A673 (cell line): ENCODE results near the gene PKNOX2.

ENCODE experiments used
- EZH2 ChIP-seq: fragments of 200-600 bp; sonication (generic); IDR thresholded peaks from 2 replicates; pipeline ENCODE4 v1.6.1; 2017; ENCODE audit warnings: borderline replicate concordance, low read depth, mild to moderate bottlenecking, mixed read lengths, antibody characterized with exemption, low read length; ENCODE audit not compliant: poor library complexity, severe bottlenecking
- TF ChIP-seq, protein P1 (sequence below): fragments of 300-800, 200-600 bp; sonication (generic); conservative IDR thresholded peaks from 2 replicates; pipeline ENCODE4 v1.5.1; 2017; ENCODE audit warnings: low read depth, mild to moderate bottlenecking, antibody characterized with exemption, low read length, moderate library complexity, mixed read lengths

DNA sequence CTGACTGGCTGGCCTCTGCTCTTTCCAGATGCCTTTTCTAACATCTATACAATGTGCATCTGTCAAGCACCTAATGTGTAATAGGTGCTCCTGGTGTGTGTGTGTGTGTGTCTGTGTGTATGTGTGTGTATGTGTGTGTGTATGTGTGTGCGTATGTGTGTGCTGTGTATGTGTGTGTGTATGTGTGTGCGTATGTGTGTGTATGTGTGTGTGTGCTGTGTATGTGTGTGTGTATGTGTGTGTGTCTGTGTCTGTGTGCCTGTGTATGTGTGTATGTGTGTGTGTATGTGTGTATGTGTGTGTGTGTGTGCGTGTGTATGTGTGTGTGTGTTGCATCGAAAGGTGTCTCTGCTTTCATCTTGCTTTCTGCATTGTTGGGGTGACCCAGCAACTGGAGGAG is 57.9 kb downstream of the PKNOX2 start:
- TF ChIP-seq EZH2: no peak
- TF ChIP-seq, protein P1, sequence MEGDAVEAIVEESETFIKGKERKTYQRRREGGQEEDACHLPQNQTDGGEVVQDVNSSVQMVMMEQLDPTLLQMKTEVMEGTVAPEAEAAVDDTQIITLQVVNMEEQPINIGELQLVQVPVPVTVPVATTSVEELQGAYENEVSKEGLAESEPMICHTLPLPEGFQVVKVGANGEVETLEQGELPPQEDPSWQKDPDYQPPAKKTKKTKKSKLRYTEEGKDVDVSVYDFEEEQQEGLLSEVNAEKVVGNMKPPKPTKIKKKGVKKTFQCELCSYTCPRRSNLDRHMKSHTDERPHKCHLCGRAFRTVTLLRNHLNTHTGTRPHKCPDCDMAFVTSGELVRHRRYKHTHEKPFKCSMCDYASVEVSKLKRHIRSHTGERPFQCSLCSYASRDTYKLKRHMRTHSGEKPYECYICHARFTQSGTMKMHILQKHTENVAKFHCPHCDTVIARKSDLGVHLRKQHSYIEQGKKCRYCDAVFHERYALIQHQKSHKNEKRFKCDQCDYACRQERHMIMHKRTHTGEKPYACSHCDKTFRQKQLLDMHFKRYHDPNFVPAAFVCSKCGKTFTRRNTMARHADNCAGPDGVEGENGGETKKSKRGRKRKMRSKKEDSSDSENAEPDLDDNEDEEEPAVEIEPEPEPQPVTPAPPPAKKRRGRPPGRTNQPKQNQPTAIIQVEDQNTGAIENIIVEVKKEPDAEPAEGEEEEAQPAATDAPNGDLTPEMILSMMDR: no peak
